IMR-90 (cell line): ENCODE results near the gene BPGM. TPM values are rescaled to one million over a fixed set of nuclear protein-coding genes. Genes with fewer than 3 reads are reported as not detected.

Experiments
- ATAC-seq: fragments of 200-7000 bp; cut with Tn5 transposase; 2 replicates; pipeline ENCODE4 v1.9.1; 2020; ENCODE audit warnings: low read depth, mild to moderate bottlenecking, moderate library complexity
- BruUV-seq: library from RNA; stranded (reverse); fragments of 400-500 nt; replicated peaks from 2 replicates; lab custom pipeline; 2021; lab: Mats Ljungman, UMichigan
- CTCF ChIA-PET: fragments of 300-600 bp; formaldehyde crosslinking; extraction: SDS; loops from one replicate; lab custom pipeline; 2021; ENCODE audit warnings: antibody characterized with exemption; lab: Yijun Ruan, JAX
- POLR2A ChIA-PET: fragments of 300-600 bp; sonication (Branson Sonifier 250); formaldehyde crosslinking; loops from one replicate; lab custom pipeline; 2022; ENCODE audit warnings: antibody characterized with exemption; ENCODE audit not compliant: unreplicated experiment; lab: Charles Lee
- DNase-seq: peaks from one replicate; pipeline ENCODE4 v3.0.0; 2013
- H2AFZ ChIP-seq: replicated peaks from 2 replicates; pipeline ENCODE3; 2013; ENCODE audit warnings: low read length, mild to moderate bottlenecking; ENCODE audit not compliant: poor library complexity
- H2AK5ac ChIP-seq: 2 replicates; pipeline ENCODE4 v1.6.1; 2013; ENCODE audit warnings: low read depth, low read length, inconsistent platforms
- H2AK9ac ChIP-seq: replicated peaks from 2 replicates; pipeline ENCODE3; 2013; ENCODE audit warnings: mild to moderate bottlenecking, low read depth, low read length, moderate library complexity; ENCODE audit not compliant: poor library complexity
- H2BK120ac ChIP-seq: 2 replicates; pipeline ENCODE4 v1.6.1; 2013; ENCODE audit warnings: low read depth, low read length, inconsistent platforms
- H2BK15ac ChIP-seq: 3 replicates; pipeline ENCODE4 v1.6.1; 2013; ENCODE audit warnings: low read depth, low read length, inconsistent platforms
- H2BK20ac ChIP-seq: 2 replicates; pipeline ENCODE4 v1.6.1; 2013; ENCODE audit warnings: low read depth, mild to moderate bottlenecking, inconsistent platforms, low read length, moderate library complexity
- H2BK5ac ChIP-seq: 2 replicates; pipeline ENCODE4 v1.6.1; 2013; ENCODE audit warnings: mild to moderate bottlenecking, low read depth, low read length, inconsistent platforms; ENCODE audit not compliant: poor library complexity, severe bottlenecking
- H3K14ac ChIP-seq: replicated peaks from 2 replicates; pipeline ENCODE4 v1.6.1; 2013; ENCODE audit warnings: low read depth, low read length, inconsistent platforms
- H3K18ac ChIP-seq: 2 replicates; pipeline ENCODE4 v1.6.1; 2013; ENCODE audit warnings: low read depth, low read length, control low read depth
- H3K23ac ChIP-seq: 2 replicates; pipeline ENCODE4 v1.6.1; 2013; ENCODE audit warnings: low read depth, low read length, inconsistent platforms
- H3K27ac ChIP-seq: 2 replicates; pipeline ENCODE4 v1.5.1; 2013; ENCODE audit warnings: mild to moderate bottlenecking, control low read depth, low read length; ENCODE audit not compliant: insufficient read depth
- H3K27me3 ChIP-seq: 2 replicates; pipeline ENCODE4 v1.6.1; 2013; ENCODE audit warnings: low read length; ENCODE audit not compliant: control insufficient read depth, insufficient read depth
- H3K36me3 ChIP-seq: 2 replicates; pipeline ENCODE4 v1.6.1; 2013; ENCODE audit warnings: low read length, mixed read lengths; ENCODE audit not compliant: control insufficient read depth, insufficient read depth
- H3K4ac ChIP-seq: 2 replicates; pipeline ENCODE4 v1.6.1; 2013; ENCODE audit warnings: low read depth, low read length, inconsistent platforms
- H3K4me1 ChIP-seq: 2 replicates; pipeline ENCODE4 v1.6.1; 2013; ENCODE audit warnings: low read length, mixed read lengths; ENCODE audit not compliant: control insufficient read depth, insufficient read depth
- H3K4me2 ChIP-seq: 2 replicates; pipeline ENCODE4 v1.6.1; 2013; ENCODE audit warnings: low read depth, mild to moderate bottlenecking, control low read depth, low read length, moderate library complexity
- H3K4me3 ChIP-seq: 2 replicates; pipeline ENCODE4 v1.5.1; 2013; ENCODE audit warnings: low read depth, mild to moderate bottlenecking, control low read depth, low read length, moderate library complexity; ENCODE audit not compliant: insufficient read depth
- H3K56ac ChIP-seq: 2 replicates; pipeline ENCODE4 v1.6.1; 2013; ENCODE audit warnings: low read length, inconsistent platforms; ENCODE audit not compliant: insufficient read depth; ENCODE audit errors: extremely low read depth
- H3K79me1 ChIP-seq, 2 experiments: 2 replicates each; pipeline ENCODE4 v1.6.1; 2013; ENCODE audit warnings: low read length in 2 of 2, inconsistent platforms in 1 of 2, low read depth in 1 of 2
- H3K9ac ChIP-seq: 2 replicates; pipeline ENCODE4 v1.6.1; 2013; ENCODE audit warnings: low read depth, low read length, control low read depth
- H3K9me1 ChIP-seq: 2 replicates; pipeline ENCODE4 v1.6.1; 2013; ENCODE audit warnings: low read length, inconsistent platforms; ENCODE audit not compliant: insufficient read depth
- H3K9me3 ChIP-seq: 2 replicates; pipeline ENCODE4 v1.6.1; 2013; ENCODE audit warnings: low read length; ENCODE audit not compliant: control insufficient read depth, insufficient read depth
- H4K20me1 ChIP-seq: 2 replicates; pipeline ENCODE4 v1.6.1; 2013; ENCODE audit warnings: low read length, inconsistent platforms; ENCODE audit not compliant: insufficient read depth
- H4K5ac ChIP-seq: 2 replicates; pipeline ENCODE4 v1.6.1; 2013; ENCODE audit warnings: mild to moderate bottlenecking, low read depth, low read length, control low read depth
- H4K8ac ChIP-seq, 2 experiments: 2 replicates each; pipeline ENCODE4 v1.6.1; 2013; ENCODE audit warnings: low read depth in 2 of 2, low read length in 2 of 2, control low read depth in 1 of 2, inconsistent platforms in 1 of 2
- H4K91ac ChIP-seq: 2 replicates; pipeline ENCODE4 v1.6.1; 2013; ENCODE audit warnings: low read depth, low read length, inconsistent platforms; ENCODE audit not compliant: insufficient read depth
- BHLHE40 ChIP-seq: fragments of 150-350 bp; IDR thresholded peaks from 2 replicates; pipeline ENCODE4 v1.6.1; 2016; ENCODE audit warnings: mild to moderate bottlenecking, low read depth, low read length
- CEBPB ChIP-seq: IDR thresholded peaks from 2 replicates; pipeline ENCODE4 v1.6.1; 2012; ENCODE audit warnings: low read depth, low read length, improper control_type of control experiment
- CHD1 ChIP-seq: IDR thresholded peaks from 2 replicates; pipeline ENCODE4 v1.6.1; 2012; ENCODE audit warnings: low read depth, low read length, improper control_type of control experiment
- FOS ChIP-seq: fragments of 150-350 bp; IDR thresholded peaks from 2 replicates; pipeline ENCODE4 v1.6.1; 2016; ENCODE audit warnings: low read depth, low read length
- MAFK ChIP-seq: IDR thresholded peaks from 2 replicates; pipeline ENCODE4 v1.6.1; 2012; ENCODE audit warnings: low read depth, low read length, improper control_type of control experiment
- MAZ ChIP-seq: IDR thresholded peaks from 2 replicates; pipeline ENCODE4 v1.6.1; 2012; ENCODE audit warnings: low read depth, mild to moderate bottlenecking, low read length, improper control_type of control experiment, moderate library complexity, borderline replicate concordance
- MXI1 ChIP-seq: IDR thresholded peaks from 2 replicates; pipeline ENCODE4 v1.6.1; 2012; ENCODE audit warnings: low read depth, mild to moderate bottlenecking, low read length, moderate library complexity, borderline replicate concordance
- NFE2L2 ChIP-seq: fragments of 150-350 bp; IDR thresholded peaks from 2 replicates; pipeline ENCODE4 v1.6.1; 2016; ENCODE audit warnings: low read depth, mild to moderate bottlenecking, low read length
- POLR2A ChIP-seq: IDR thresholded peaks from 2 replicates; pipeline ENCODE4 v1.6.1; 2012; ENCODE audit warnings: mild to moderate bottlenecking, low read depth, low read length
- RAD21 ChIP-seq: IDR thresholded peaks from 2 replicates; pipeline ENCODE4 v1.6.1; 2012; ENCODE audit warnings: low read length, improper control_type of control experiment
- RCOR1 ChIP-seq: IDR thresholded peaks from 2 replicates; pipeline ENCODE4 v1.6.1; 2012; ENCODE audit warnings: mild to moderate bottlenecking, low read length, improper control_type of control experiment; ENCODE audit not compliant: insufficient replicate concordance
- SMC3 ChIP-seq: fragments of 150-350 bp; IDR thresholded peaks from 2 replicates; pipeline ENCODE4 v1.6.1; 2016; ENCODE audit warnings: low read depth, mild to moderate bottlenecking, antibody characterized with exemption, low read length, moderate library complexity
- WGBS, 2 experiments: methylation state at CpG; one replicate each; pipeline versions ENCODE4 v1.1.5 to v1.1.7; 2013; ENCODE audit warnings: missing lambda C conversion rate in 2 of 2; ENCODE audit not compliant: insufficient read length in 1 of 2; ENCODE audit errors: extremely low coverage in 2 of 2; 5-methylcytosine and 5-hydroxymethylcytosine counted together
- dilution Hi-C: fragments of 300-500 bp; cut with HindIII; formaldehyde crosslinking; loops from one replicate; pipeline ENCODE4 v1.14.3; 2018; ENCODE audit warnings: low sequenced_read_pairs; ENCODE audit not compliant: unreplicated experiment
- in situ Hi-C: fragments of 300-500 bp; cut with MboI; formaldehyde crosslinking; loops from 3 replicates; pipeline ENCODE4 v1.14.3; 2019; ENCODE audit warnings: low sequenced_read_pairs, inconsistent platforms, mixed read lengths
- intact Hi-C: fragments of 100-400 bp; cut with micrococcal nuclease; formaldehyde crosslinking; loops from 2 replicates; pipeline ENCODE4 v1.10.0; 2022
- polyA plus RNA-seq, 3 experiments: library from polyadenylated mRNA; depleted of rRNA; stranded (reverse); fragments of >200 nt; gene quantifications; 2 replicates each; pipeline ENCODE4 v1.2.3, GENCODE V29; 2012; ENCODE audit warnings: low replicate concordance in 1 of 3
- total RNA-seq: library from RNA; depleted of rRNA; stranded (reverse); fragments of >200 nt; gene quantifications from 2 replicates; pipeline ENCODE4 v1.2.3, GENCODE V29; 2012
- TF ChIP-seq, protein P1 (sequence below): conservative IDR thresholded peaks from 2 replicates; pipeline ENCODE4 v1.5.1; 2012; ENCODE audit warnings: mild to moderate bottlenecking, low read depth, low read length, improper control_type of control experiment
- TF ChIP-seq, protein P2 (sequence below): fragments of 150-350 bp; IDR thresholded peaks from 2 replicates; pipeline ENCODE4 v1.6.1; 2016; ENCODE audit warnings: low read depth, mild to moderate bottlenecking, low read length, moderate library complexity, borderline replicate concordance
- TF ChIP-seq, protein P3 (sequence below): fragments of 150-350 bp; IDR thresholded peaks from 2 replicates; pipeline ENCODE4 v1.6.1; 2017; ENCODE audit warnings: mild to moderate bottlenecking, antibody characterized with exemption, low read length, low read depth

BPGM gene
- total and polyA plus RNA-seq, 2 of the 4 experiments (the other 2 are of a cell fraction): 18.8 to 20.0 TPM

- H3K4me3 ChIP-seq: no peak overlapping the region
- H3K4me2 ChIP-seq: no peak overlapping the region
- no peak overlapping the region for H2BK20ac ChIP-seq
- H4K5ac ChIP-seq: no peak overlapping the region
- H3K18ac ChIP-seq: 0 out of 2 replicates have a peak overlapping the region, but pooled peaks have one; percentile 15
- ChIA-PET POLR2A (no interaction called here), CTCF (no interaction called here)
- 100% methylated on average over 3 of the region's 8 CpGs; no CpG with 5 or more reads in 1 of the 2 experiments for WGBS, 2 experiments
- H3K56ac ChIP-seq: no peak overlapping the region
- no peak overlapping the region for H3K27ac ChIP-seq
- no TSS peak for BruUV-seq
- H4K91ac ChIP-seq: no peak overlapping the region
- no peaks in the 10 kb centered on the region for H3K79me1 ChIP-seq
- H2BK15ac ChIP-seq: no peak overlapping the region
- H3K9ac ChIP-seq: no peak overlapping the region
- DNase-seq: no peak
- H3K9me3 ChIP-seq: no peaks in the 10 kb centered on the region
- no peak for ATAC-seq
- no peak overlapping the region for H2AFZ ChIP-seq
- no peaks in the 10 kb centered on the region for H3K36me3 ChIP-seq
- no peak overlapping the region for H3K4ac ChIP-seq
- H3K4me1 ChIP-seq: peaks cover 7% of the 10 kb centered on the region
- intact Hi-C loops: no loop called here
- no peak overlapping the region for H2BK120ac ChIP-seq
- H3K27me3 ChIP-seq: no peaks in the 10 kb centered on the region
- H3K14ac ChIP-seq: no peak overlapping the region
- in situ Hi-C loops: loop anchor here (5.0 to 25.0 kb wide), 2 partner anchors 73 to 863 kb away; partner anchors contain the start of gene NUP205
- H2AK9ac ChIP-seq: no peak overlapping the region
- H4K8ac ChIP-seq: no peak overlapping the region
- no peak overlapping the region for H2BK5ac ChIP-seq
- no peaks in the 10 kb centered on the region for H4K20me1 ChIP-seq
- peaks cover 6% of the 10 kb centered on the region; the same call in 1 of the 2 replicates for H3K9me1 ChIP-seq
- H3K23ac ChIP-seq: no peak overlapping the region
- no peak overlapping the region for H2AK5ac ChIP-seq
- dilution Hi-C loops: no loop called here
- TF ChIP-seq CEBPB (no peak), SMC3 (no peak), MAZ (no peak), BHLHE40 (no peak), POLR2A (no peak), NFE2L2 (no peak), FOS (no peak), CHD1 (no peak), MAFK (no peak), RAD21 (no peak), RCOR1 (no peak), MXI1 (no peak)
- TF ChIP-seq, protein P1, sequence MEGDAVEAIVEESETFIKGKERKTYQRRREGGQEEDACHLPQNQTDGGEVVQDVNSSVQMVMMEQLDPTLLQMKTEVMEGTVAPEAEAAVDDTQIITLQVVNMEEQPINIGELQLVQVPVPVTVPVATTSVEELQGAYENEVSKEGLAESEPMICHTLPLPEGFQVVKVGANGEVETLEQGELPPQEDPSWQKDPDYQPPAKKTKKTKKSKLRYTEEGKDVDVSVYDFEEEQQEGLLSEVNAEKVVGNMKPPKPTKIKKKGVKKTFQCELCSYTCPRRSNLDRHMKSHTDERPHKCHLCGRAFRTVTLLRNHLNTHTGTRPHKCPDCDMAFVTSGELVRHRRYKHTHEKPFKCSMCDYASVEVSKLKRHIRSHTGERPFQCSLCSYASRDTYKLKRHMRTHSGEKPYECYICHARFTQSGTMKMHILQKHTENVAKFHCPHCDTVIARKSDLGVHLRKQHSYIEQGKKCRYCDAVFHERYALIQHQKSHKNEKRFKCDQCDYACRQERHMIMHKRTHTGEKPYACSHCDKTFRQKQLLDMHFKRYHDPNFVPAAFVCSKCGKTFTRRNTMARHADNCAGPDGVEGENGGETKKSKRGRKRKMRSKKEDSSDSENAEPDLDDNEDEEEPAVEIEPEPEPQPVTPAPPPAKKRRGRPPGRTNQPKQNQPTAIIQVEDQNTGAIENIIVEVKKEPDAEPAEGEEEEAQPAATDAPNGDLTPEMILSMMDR: no peak
- TF ChIP-seq, protein P2, sequence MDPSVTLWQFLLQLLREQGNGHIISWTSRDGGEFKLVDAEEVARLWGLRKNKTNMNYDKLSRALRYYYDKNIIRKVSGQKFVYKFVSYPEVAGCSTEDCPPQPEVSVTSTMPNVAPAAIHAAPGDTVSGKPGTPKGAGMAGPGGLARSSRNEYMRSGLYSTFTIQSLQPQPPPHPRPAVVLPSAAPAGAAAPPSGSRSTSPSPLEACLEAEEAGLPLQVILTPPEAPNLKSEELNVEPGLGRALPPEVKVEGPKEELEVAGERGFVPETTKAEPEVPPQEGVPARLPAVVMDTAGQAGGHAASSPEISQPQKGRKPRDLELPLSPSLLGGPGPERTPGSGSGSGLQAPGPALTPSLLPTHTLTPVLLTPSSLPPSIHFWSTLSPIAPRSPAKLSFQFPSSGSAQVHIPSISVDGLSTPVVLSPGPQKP: no peak
- TF ChIP-seq, protein P3, sequence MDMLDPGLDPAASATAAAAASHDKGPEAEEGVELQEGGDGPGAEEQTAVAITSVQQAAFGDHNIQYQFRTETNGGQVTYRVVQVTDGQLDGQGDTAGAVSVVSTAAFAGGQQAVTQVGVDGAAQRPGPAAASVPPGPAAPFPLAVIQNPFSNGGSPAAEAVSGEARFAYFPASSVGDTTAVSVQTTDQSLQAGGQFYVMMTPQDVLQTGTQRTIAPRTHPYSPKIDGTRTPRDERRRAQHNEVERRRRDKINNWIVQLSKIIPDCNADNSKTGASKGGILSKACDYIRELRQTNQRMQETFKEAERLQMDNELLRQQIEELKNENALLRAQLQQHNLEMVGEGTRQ: no peak
These were observed 52.6 kb downstream of the BPGM start for GRCh38 chr7:134699021-134699818.
